Measurements from ENCODE around the gene CBX1. TPM values are rescaled to one million over a fixed set of nuclear protein-coding genes. Genes with fewer than 3 reads are reported as not detected.

Gene CBX1
- total and polyA plus RNA-seq, 2 experiments from 2014 or later = 127 to 223 TPM

DNA sequence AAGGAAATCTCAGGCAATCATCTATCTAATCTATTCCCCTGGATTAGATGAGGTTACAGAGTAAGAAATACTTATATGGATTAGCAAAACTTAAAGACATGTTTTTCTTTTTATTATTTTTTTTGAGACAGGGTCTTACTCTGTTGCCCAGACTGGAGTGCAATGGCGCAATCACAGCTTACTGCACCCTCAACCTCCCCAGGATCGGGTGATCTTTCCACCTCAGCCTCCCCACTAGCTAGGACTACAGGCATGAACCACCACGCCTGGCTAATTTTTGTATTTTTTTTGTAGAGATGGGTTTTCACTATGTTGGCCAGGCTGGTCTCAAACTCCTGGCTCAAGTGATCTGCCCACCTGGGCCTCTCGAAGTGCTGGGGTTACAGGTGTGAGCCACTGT is 56.4 kb downstream of the CBX1 start:
- no peaks in the 10 kb centered on the region for H3K9me3 Mint-ChIP-seq
- peaks cover 4% of the 10 kb centered on the region; the same call in 1 of the 2 replicates for H4K20me1 ChIP-seq (replicated peaks; ENCODE audit: insufficient read depth)
- no peak for ATAC-seq

DNA sequence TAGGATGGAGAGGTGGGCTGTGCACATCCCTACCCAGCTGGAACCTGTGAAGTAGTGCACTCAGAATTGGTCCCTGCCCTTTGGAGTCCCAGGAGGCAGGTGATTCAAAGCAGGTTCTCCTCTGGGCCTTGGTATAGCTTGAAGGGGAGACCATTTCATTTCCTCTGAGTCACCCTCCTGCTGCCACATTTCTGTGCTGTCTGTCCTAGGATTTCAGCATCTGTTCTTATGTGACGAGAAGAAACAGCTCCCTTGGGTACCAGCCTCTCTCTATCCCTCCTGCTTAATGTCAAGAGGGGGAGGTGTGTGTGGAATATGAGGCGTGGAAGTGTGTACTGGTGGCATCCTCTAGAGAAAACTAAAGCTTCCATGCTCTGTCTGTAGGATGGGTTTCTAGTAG is 58.1 kb downstream of the CBX1 start:
- no peaks in the 10 kb centered on the region for H3K36me3 ChIP-seq (ENCODE audit: insufficient read depth)
- no peak overlapping the region for H2AFZ ChIP-seq
- peaks cover 13% of the 10 kb centered on the region; the same call in 1 of the 2 replicates for H3F3A ChIP-seq (replicated peaks; ENCODE audit: low read depth)
- no peaks in the 10 kb centered on the region; the same call in 1 of the 2 replicates for H4K20me1 ChIP-seq (replicated peaks; ENCODE audit: insufficient read depth)
- H3K4me1 Mint-ChIP-seq = peaks cover 23% of the 10 kb centered on the region
- H3K4me2 ChIP-seq = no peak overlapping the region
- no peak overlapping the region for H3K27ac ChIP-seq (ENCODE audit: low read depth)
- no peak overlapping the region for H3K4me3 ChIP-seq
- no peak overlapping the region for H3K4me3 Mint-ChIP-seq
- H3K36me3 Mint-ChIP-seq (ENCODE audit: low read depth) = peaks cover 6% of the 10 kb centered on the region; the same call in 1 of the 3 replicates
- peaks cover 23% of the 10 kb centered on the region for H3K27me3 Mint-ChIP-seq (ENCODE audit: insufficient read depth, low read depth, poor library complexity)
- H3K27me3 ChIP-seq (ENCODE audit: insufficient read depth) = peaks cover 15% of the 10 kb centered on the region
- peaks cover 17% of the 10 kb centered on the region for H3K4me1 ChIP-seq (ENCODE audit: insufficient read depth)
- H3K79me2 ChIP-seq (replicated peaks; ENCODE audit: insufficient read depth) = peaks cover 14% of the 10 kb centered on the region
- H3K9me3 Mint-ChIP-seq = no peaks in the 10 kb centered on the region
- H3K27ac Mint-ChIP-seq = no peak overlapping the region
- DNase-seq (ENCODE audit: low spot score) = no peak
- no peak for ATAC-seq
- no peaks in the 10 kb centered on the region for H3K9me2 ChIP-seq (ENCODE audit: insufficient read depth)
- TF ChIP-seq CREB1 (CRISPR knock-in tag; IDR thresholded peaks at IDR 0.05; ENCODE audit: low read depth) = no peak
- no peak for TF ChIP-seq NANOG (IDR thresholded peaks at IDR 0.05; ENCODE audit: borderline replicate concordance)
- TF ChIP-seq STAT1 (IDR thresholded peaks at IDR 0.05; ENCODE audit: unreplicated experiment) = no peak
- TF ChIP-seq, protein P1, sequence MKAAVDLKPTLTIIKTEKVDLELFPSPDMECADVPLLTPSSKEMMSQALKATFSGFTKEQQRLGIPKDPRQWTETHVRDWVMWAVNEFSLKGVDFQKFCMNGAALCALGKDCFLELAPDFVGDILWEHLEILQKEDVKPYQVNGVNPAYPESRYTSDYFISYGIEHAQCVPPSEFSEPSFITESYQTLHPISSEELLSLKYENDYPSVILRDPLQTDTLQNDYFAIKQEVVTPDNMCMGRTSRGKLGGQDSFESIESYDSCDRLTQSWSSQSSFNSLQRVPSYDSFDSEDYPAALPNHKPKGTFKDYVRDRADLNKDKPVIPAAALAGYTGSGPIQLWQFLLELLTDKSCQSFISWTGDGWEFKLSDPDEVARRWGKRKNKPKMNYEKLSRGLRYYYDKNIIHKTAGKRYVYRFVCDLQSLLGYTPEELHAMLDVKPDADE (IDR thresholded peaks at IDR 0.05) = no peak
- TF ChIP-seq, protein P2, sequence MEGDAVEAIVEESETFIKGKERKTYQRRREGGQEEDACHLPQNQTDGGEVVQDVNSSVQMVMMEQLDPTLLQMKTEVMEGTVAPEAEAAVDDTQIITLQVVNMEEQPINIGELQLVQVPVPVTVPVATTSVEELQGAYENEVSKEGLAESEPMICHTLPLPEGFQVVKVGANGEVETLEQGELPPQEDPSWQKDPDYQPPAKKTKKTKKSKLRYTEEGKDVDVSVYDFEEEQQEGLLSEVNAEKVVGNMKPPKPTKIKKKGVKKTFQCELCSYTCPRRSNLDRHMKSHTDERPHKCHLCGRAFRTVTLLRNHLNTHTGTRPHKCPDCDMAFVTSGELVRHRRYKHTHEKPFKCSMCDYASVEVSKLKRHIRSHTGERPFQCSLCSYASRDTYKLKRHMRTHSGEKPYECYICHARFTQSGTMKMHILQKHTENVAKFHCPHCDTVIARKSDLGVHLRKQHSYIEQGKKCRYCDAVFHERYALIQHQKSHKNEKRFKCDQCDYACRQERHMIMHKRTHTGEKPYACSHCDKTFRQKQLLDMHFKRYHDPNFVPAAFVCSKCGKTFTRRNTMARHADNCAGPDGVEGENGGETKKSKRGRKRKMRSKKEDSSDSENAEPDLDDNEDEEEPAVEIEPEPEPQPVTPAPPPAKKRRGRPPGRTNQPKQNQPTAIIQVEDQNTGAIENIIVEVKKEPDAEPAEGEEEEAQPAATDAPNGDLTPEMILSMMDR (conservative IDR thresholded peaks at IDR 0.05; ENCODE audit: low read depth in 2 of 2) = no peak
- TF ChIP-seq, protein P3, sequence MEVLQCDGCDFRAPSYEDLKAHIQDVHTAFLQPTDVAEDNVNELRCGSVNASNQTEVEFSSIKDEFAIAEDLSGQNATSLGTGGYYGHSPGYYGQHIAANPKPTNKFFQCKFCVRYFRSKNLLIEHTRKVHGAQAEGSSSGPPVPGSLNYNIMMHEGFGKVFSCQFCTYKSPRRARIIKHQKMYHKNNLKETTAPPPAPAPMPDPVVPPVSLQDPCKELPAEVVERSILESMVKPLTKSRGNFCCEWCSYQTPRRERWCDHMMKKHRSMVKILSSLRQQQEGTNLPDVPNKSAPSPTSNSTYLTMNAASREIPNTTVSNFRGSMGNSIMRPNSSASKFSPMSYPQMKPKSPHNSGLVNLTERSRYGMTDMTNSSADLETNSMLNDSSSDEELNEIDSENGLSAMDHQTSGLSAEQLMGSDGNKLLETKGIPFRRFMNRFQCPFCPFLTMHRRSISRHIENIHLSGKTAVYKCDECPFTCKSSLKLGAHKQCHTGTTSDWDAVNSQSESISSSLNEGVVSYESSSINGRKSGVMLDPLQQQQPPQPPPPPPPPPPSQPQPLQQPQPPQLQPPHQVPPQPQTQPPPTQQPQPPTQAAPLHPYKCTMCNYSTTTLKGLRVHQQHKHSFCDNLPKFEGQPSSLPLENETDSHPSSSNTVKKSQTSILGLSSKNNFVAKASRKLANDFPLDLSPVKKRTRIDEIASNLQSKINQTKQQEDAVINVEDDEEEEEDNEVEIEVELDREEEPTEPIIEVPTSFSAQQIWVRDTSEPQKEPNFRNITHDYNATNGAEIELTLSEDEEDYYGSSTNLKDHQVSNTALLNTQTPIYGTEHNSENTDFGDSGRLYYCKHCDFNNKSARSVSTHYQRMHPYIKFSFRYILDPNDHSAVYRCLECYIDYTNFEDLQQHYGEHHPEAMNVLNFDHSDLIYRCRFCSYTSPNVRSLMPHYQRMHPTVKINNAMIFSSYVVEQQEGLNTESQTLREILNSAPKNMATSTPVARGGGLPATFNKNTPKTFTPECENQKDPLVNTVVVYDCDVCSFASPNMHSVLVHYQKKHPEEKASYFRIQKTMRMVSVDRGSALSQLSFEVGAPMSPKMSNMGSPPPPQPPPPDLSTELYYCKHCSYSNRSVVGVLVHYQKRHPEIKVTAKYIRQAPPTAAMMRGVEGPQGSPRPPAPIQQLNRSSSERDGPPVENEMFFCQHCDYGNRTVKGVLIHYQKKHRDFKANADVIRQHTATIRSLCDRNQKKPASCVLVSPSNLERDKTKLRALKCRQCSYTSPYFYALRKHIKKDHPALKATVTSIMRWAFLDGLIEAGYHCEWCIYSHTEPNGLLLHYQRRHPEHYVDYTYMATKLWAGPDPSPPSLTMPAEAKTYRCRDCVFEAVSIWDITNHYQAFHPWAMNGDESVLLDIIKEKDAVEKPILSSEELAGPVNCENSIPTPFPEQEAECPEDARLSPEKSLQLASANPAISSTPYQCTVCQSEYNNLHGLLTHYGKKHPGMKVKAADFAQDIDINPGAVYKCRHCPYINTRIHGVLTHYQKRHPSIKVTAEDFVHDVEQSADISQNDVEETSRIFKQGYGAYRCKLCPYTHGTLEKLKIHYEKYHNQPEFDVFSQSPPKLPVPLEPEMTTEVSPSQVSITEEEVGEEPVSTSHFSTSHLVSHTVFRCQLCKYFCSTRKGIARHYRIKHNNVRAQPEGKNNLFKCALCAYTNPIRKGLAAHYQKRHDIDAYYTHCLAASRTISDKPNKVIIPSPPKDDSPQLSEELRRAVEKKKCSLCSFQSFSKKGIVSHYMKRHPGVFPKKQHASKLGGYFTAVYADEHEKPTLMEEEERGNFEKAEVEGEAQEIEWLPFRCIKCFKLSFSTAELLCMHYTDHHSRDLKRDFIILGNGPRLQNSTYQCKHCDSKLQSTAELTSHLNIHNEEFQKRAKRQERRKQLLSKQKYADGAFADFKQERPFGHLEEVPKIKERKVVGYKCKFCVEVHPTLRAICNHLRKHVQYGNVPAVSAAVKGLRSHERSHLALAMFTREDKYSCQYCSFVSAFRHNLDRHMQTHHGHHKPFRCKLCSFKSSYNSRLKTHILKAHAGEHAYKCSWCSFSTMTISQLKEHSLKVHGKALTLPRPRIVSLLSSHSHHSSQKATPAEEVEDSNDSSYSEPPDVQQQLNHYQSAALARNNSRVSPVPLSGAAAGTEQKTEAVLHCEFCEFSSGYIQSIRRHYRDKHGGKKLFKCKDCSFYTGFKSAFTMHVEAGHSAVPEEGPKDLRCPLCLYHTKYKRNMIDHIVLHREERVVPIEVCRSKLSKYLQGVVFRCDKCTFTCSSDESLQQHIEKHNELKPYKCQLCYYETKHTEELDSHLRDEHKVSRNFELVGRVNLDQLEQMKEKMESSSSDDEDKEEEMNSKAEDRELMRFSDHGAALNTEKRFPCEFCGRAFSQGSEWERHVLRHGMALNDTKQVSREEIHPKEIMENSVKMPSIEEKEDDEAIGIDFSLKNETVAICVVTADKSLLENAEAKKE (CRISPR knock-in tag; IDR thresholded peaks at IDR 0.05) = no peak
- TF ChIP-seq EZH2 (IDR thresholded peaks at IDR 0.05; ENCODE audit: low read depth, unreplicated experiment) = no peak

More for the DNA sequence above, 56.4 kb downstream of the CBX1 start:
- H3K27me3 ChIP-seq (ENCODE audit: insufficient read depth) = no peaks in the 10 kb centered on the region
- Mint-ChIP-seq H3K4me3 (no peak overlapping the region; the same call in 2 of the 3 replicates), H3K4me1 (peaks cover 28% of the 10 kb centered on the region), H3K36me3 (ENCODE audit: low read depth) (peaks cover 8% of the 10 kb centered on the region; the same call in 2 of the 3 replicates), H3K27ac (no peak overlapping the region), H3K27me3 (ENCODE audit: insufficient read depth, low read depth, poor library complexity) (peaks cover 21% of the 10 kb centered on the region)
- no peaks in the 10 kb centered on the region for H3K36me3 ChIP-seq (ENCODE audit: insufficient read depth)
- peaks cover 20% of the 10 kb centered on the region for H3K4me1 ChIP-seq (ENCODE audit: insufficient read depth)
- H3K4me3 ChIP-seq = no peak overlapping the region
- peaks cover 27% of the 10 kb centered on the region for H3K79me2 ChIP-seq (replicated peaks; ENCODE audit: insufficient read depth)
- DNase-seq (ENCODE audit: low spot score) = no peak
- no peak overlapping the region for H2AFZ ChIP-seq
- no peak overlapping the region for H3K27ac ChIP-seq (ENCODE audit: low read depth)
- peaks cover 9% of the 10 kb centered on the region; the same call in 1 of the 2 replicates for H3F3A ChIP-seq (replicated peaks; ENCODE audit: low read depth)
- no peaks in the 10 kb centered on the region for H3K9me2 ChIP-seq (ENCODE audit: insufficient read depth)
- no peak for TF ChIP-seq POLR2AphosphoS5 (IDR thresholded peaks at IDR 0.05; ENCODE audit: low read depth)
- TF ChIP-seq, protein P2 (conservative IDR thresholded peaks at IDR 0.05; ENCODE audit: low read depth in 2 of 2) = no peak
- TF ChIP-seq ZNF331 (CRISPR knock-in tag; IDR thresholded peaks at IDR 0.05; ENCODE audit: low read depth) = no peak
- TF ChIP-seq JUNB (IDR thresholded peaks at IDR 0.05; ENCODE audit: unreplicated experiment) = no peak
- no peak overlapping the region for H3K4me2 ChIP-seq

All from GM23338 (cell line).